Pancreas (tissue), 10 donors: ENCODE results near the gene PRDM11. TPM values are rescaled to one million over a fixed set of nuclear protein-coding genes. Genes with fewer than 3 reads are reported as not detected.

Experiments used
- ATAC-seq, 4 donors: fragments of 200-7000 bp; cut with Tn5 transposase; one replicate each; pipeline versions ENCODE4 v1.8.0 to v1.9.1; 2020; ENCODE audit warnings: mild to moderate bottlenecking in 4 of 4, moderate library complexity in 4 of 4
- DNase-seq, 6 donors: peaks; one replicate each; pipeline ENCODE4 v3.0.0-alpha.2; 2020
- FAIRE-seq: peaks from 2 replicates; lab custom pipeline; 2012; peaks lifted over from hg19 to GRCh38; lab: Jason Lieb, UNC
- H3K27ac ChIP-seq, 4 donors: fragments of 200-600 bp; sonication (generic); 1 replicate in 3 of 4; 2 replicates in 1 of 4; pipeline versions ENCODE4 v1.5.0 to v1.8.0; 2020
- H3K27me3 ChIP-seq, 4 donors: fragments of 200-600 bp; one replicate each; pipeline ENCODE4 v1.8.0; 2021
- H3K36me3 ChIP-seq, 3 donors: fragments of 200-600 bp; sonication (generic) in 1 of 3; one replicate each; pipeline versions ENCODE4 v1.5.0 to v1.8.0; 2020 to 2021
- H3K4me1 ChIP-seq, 3 donors: fragments of 200-600 bp; one replicate each; pipeline ENCODE4 v1.8.0; 2021
- H3K4me3 ChIP-seq, 4 donors: fragments of 200-600 bp; sonication (generic) in 2 of 4; one replicate each; pipeline versions ENCODE4 v1.5.0 to v1.8.0; 2020 to 2021
- H3K9me3 ChIP-seq, 4 donors: fragments of 200-600 bp; one replicate each; pipeline ENCODE4 v1.8.0; 2021
- WGBS, 2 donors: extraction: QIAGEN DNeasy Blood & Tissue Kit; methylation state at CpG; one replicate each; pipeline ENCODE4 v1.1.7; 2013; 5-methylcytosine and 5-hydroxymethylcytosine counted together
- intact Hi-C, 3 donors: fragments of 100-400 bp; cut with DNase I; formaldehyde crosslinking; loops; one replicate each; pipeline versions ENCODE4 v1.11.1 to v1.14.2; 2022
- polyA plus RNA-seq, 2 donors: library from polyadenylated mRNA; stranded (reverse); fragments of 200-250 nt; gene quantifications; one replicate each; pipeline ENCODE4 v1.2.3, GENCODE V29; 2013
- total RNA-seq, 6 donors: library from RNA; stranded (reverse); fragmentation: NEBNext Ultra II Directional in 4 of 6; extraction: Animal tissue kit (Norgen Biotek cat#: 25700) in 4 of 6; gene quantifications; one replicate each; pipeline versions ENCODE4 v1.2.1 to v1.2.4, GENCODE V29; 2021 to 2023
- TF ChIP-seq, protein P1 (sequence below), 4 donors: fragments of 200-600 bp; sonication (generic) in 3 of 4; IDR thresholded peaks; one replicate each; pipeline versions ENCODE4 v1.5.0 to v1.8.0; 2021; ENCODE audit warnings: antibody characterized with exemption in 4 of 4
- donor health status: healthy with polysubstance abuse.
- donor health status: DM: no; HTN: no; CAD: no; lungs with moderate emphysema.
- donor health status: DM: no; HTN: no; CAD: no.
- donor health status: control.
- donor health status: control.
- donor health status: Bipolar disorder and iron deficiency.
- donor health status: DM: yes; HTN: yes; CAD: no.
- donor health status: DM: no; HTN: no; CAD: no.
- donor health status: DM: no; HTN: no; CAD: no.
- donor health status: DM: yes; HTN: yes; CAD: no.

The PRDM11 gene
- total and polyA plus RNA-seq, 8 donors, result 3.0 to 8.5 (median 6.4) TPM

DNA sequence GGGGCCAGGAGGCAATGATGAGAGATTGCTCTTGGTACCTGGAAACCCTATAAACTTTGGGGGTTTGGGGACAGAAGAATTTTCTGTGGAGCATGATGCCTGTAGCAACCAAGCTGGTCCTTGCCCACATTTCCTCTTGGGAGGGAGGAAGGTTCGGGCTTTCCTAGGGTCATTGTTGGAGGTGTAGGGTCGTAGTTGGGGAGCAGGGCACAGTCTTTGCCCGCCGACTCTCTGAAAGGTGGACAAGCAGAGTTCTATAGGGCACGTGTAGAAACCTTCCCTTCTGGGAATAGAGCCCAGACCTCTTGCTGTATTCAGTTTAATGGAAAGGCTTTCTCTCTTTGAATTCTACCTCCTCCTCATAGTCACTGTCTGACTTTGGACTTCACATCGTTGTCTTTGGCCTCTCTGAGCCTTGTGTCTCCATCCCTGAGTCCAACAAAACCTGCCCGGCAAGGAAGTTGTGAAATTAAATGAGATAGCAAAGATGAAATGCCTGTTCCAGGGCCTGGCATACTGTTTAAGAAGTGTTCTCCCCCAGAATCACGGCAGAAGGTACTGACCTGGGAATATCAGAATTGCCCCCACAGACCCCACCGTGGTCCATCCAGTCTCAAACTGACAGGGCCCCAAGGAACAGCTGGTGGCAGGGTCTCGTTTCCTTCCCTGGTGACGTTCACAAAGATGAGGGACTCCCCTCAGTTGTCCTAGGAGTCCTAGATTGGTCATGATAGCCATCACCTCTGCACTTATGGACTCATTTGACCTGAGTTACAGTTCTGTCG lies 1.6 kb downstream of the PRDM11 start:
- Histone ChIP-seq H3K9me3 (no peaks in the 10 kb centered on the region), H3K27me3 (no peaks in the 10 kb centered on the region), H3K27ac (no peak overlapping the region), H3K36me3 (no peaks in the 10 kb centered on the region), H3K4me3 (peak overlapping the region; percentile 64 to 86 (median 80)), H3K4me1 (peaks cover 0 to 13% (median 0%) of the 10 kb centered on the region in 3 donors)
- ATAC-seq, result no peak
- FAIRE-seq, result no peak
- 51 to 57% methylated on average over 12 of the region's 12 CpGs for WGBS, 2 donors
- DNase-seq, result peak in 2 of 6 donors; percentile 12 to 19
- intact Hi-C loops, result no loop called here
- TF ChIP-seq, protein P1, sequence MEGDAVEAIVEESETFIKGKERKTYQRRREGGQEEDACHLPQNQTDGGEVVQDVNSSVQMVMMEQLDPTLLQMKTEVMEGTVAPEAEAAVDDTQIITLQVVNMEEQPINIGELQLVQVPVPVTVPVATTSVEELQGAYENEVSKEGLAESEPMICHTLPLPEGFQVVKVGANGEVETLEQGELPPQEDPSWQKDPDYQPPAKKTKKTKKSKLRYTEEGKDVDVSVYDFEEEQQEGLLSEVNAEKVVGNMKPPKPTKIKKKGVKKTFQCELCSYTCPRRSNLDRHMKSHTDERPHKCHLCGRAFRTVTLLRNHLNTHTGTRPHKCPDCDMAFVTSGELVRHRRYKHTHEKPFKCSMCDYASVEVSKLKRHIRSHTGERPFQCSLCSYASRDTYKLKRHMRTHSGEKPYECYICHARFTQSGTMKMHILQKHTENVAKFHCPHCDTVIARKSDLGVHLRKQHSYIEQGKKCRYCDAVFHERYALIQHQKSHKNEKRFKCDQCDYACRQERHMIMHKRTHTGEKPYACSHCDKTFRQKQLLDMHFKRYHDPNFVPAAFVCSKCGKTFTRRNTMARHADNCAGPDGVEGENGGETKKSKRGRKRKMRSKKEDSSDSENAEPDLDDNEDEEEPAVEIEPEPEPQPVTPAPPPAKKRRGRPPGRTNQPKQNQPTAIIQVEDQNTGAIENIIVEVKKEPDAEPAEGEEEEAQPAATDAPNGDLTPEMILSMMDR (IDR thresholded peaks at IDR 0.05), result no peak

DNA sequence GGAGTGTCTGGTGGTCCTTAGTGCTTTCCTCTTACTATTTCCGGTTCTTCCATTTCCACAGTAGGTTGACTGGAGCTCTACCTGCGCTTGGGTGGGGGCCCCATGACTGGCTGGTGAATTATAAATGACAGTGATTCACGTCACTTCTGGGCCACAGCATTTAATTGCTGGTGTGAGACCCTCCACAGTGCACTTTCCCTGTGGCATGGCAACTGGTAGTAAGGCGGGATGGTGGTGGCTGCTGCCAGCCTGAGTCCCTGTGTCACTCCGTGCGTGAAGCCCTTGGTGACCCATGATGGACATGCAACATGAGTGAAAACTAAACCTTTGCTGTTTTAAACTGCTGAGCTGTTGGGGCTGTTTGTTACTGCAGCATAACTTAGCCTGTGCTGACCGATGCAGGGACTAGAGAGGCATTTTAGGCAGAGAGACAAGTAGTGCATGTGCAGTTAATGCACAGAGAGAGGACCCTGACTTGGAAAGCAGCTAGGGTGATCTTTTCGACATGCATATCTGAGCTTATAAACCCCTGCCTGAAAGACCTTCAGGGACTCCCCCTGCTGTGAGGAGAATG lies 3.1 kb downstream of the PRDM11 start:
- H3K4me1 ChIP-seq, result peaks cover 0 to 13% (median 0%) of the 10 kb centered on the region in 3 donors
- H3K27ac ChIP-seq, result no peak overlapping the region
- H3K36me3 ChIP-seq, result no peaks in the 10 kb centered on the region
- no peak for ATAC-seq
- no peak for FAIRE-seq
- H3K27me3 ChIP-seq, result no peaks in the 10 kb centered on the region
- no peak overlapping the region for H3K4me3 ChIP-seq
- TF ChIP-seq, protein P1 (IDR thresholded peaks at IDR 0.05), result no peak
- DNase-seq, result peak in 1 of 6 donors; percentile 5
- intact Hi-C loops, result no loop called here
- 84 to 86% methylated on average over 8 of the region's 8 CpGs for WGBS, 2 donors
- H3K9me3 ChIP-seq, result no peaks in the 10 kb centered on the region

DNA sequence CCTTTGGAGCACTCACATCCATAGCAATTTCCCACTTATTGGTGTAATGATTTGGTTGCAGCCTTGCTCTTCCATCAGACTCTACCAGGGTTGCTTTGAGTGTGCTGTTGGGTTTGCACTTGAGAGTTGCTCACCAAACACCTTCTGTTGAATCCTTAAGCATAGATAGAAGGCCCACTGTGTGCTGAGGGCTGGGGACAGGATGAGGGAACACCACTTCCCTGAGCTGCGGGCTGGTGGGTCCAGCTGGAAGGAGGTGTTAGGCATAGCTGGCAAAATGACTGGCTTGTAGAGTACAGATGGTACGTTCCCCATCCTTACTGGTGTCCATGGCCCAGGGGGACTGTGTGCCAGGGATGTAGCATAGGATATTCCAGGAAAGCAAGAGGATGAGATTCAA lies 3.9 kb downstream of the PRDM11 start:
- Histone ChIP-seq H3K9me3 (no peaks in the 10 kb centered on the region), H3K27me3 (no peaks in the 10 kb centered on the region), H3K27ac (no peak overlapping the region), H3K36me3 (no peaks in the 10 kb centered on the region), H3K4me3 (no peak overlapping the region), H3K4me1 (peaks cover 0 to 13% (median 0%) of the 10 kb centered on the region in 3 donors)
- FAIRE-seq (no peak), ATAC-seq (no peak), DNase-seq (peak in 1 of 6 donors; percentile 1)
- TF ChIP-seq, protein P1 (IDR thresholded peaks at IDR 0.05), result no peak
- intact Hi-C loops, result no loop called here
- whole genome bisulfite sequencing, 2 donors, result 91 to 100% methylated on average over 2 of the region's 2 CpGs

GRCh38 chr11:45150943-45151342 lies 4.5 kb downstream of the PRDM11 start:
- TF ChIP-seq, protein P1 (IDR thresholded peaks at IDR 0.05), result no peak
- Histone ChIP-seq H3K27me3 (no peaks in the 10 kb centered on the region), H3K27ac (no peak overlapping the region), H3K4me1 (peaks cover 0 to 8% (median 0%) of the 10 kb centered on the region in 3 donors), H3K36me3 (no peaks in the 10 kb centered on the region), H3K9me3 (no peaks in the 10 kb centered on the region), H3K4me3 (no peak overlapping the region)
- peak in 1 of 6 donors; percentile 7 for DNase-seq
- intact Hi-C loops, result no loop called here
- no peak for FAIRE-seq
- no peak for ATAC-seq
- WGBS, 2 donors, result 85 to 86% methylated on average over 4 of the region's 4 CpGs
